GM21367 (cell line): ENCODE data around the gene DACT2.

ENCODE experiments used
- ATAC-seq: cut with Tn5 transposase; IDR thresholded peaks from one replicate; pipeline ENCODE4 v1.9.1; 2021; ENCODE audit not compliant: unreplicated experiment

DACT2 gene

DNA sequence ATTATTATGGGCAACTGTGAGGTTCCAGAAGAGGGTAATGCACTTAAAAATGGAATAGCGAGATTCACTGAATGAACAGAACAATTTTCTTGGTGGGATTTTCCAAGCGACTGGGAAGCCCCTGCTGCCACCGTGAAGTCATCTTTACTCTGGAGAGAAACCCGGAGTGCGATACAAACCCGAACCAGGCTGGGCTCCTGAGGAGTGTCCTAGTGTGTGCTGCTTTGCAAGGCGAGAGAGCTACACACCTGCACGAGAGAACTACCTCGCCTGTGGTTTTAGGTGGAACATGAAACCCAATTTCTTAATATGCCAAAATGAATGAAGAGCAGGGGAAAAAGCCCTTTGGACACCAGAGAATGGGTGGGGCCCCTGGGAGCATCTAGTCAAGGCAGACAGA, 33.5 kb upstream of the DACT2 start:
- no peak for ATAC-seq

DNA sequence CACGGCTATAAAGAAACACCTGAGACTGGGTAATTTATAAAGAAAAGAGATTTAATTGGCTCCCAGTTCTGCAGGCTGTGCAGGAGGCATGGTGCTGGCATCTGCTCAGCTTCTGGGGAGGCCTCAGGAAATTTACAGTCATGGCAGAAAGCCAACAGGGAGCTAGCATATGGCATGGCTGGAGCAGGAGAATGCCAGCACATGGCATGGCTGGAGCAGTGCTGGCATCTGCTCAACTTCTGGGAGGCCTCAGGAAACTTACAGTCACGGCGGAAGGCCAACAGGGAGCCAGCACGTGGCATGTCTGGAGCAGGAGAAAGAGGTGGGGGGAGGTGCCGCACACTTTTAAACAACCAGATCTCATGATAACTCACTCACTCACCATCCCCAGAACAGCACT, 32.5 kb upstream of the DACT2 start:
- no peak for ATAC-seq

DNA sequence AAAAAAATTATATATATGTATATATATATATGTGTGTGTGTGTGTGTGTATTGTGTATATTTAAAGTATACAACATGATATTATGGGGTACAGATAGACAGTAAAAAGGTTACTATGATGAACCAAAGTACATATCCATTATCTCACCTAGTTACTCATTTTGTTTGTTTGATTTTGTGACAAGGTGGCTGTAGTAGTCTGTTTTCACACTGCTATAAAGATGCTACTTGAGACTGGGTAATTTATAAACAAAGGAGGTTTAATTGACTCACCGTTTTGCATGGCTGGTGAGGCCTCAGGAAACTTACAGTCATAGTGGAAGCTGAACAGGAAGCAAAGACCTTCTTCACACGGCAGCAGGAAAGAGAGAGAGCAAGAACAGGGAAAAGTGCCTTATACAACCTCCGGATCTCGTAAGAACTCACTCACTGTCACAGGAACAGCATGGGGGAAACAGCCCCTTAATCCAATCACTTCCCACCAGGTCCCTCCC, 30.2 kb upstream of the DACT2 start:
- no peak for ATAC-seq

DNA sequence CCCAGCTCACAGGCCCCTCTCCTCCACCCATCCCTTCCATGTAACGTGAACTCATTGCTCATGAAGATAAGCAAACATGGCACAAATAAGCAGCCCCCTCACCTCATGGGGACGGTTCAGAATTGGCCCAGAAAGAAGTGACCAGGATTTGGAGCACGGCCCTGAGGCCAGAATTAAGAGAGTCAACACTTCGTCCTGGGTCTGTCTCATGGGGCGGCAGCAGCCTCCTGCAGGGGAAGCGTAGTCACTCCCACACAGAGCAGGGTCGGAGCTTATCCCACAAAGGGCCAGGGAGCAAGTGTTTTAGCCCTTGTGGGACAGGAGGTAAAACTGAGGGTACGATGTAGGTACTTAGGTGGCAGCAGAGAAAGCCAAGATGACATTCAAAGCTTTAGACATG, 28.6 kb upstream of the DACT2 start:
- no peak for ATAC-seq

DNA sequence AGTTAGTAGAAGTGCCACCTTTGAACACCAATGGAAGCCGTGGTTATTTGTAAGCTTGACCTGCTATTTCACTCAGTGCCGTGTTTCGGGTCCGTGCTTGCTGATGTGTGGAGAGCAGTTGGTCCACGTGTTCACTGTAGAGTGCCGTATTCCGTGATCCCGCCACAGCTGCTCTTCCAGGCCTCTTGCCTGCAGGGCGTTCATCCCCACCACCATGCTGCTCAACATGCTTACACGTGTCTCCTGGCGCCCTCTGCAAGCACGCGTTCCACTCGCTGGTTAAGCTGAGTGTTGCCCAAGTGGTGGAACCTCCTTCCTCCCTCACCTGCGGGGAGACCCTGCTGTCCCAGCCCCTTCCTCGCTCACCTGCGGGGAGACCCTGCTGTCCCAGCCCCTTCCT, 28.0 kb upstream of the DACT2 start:
- no peak for ATAC-seq

DNA sequence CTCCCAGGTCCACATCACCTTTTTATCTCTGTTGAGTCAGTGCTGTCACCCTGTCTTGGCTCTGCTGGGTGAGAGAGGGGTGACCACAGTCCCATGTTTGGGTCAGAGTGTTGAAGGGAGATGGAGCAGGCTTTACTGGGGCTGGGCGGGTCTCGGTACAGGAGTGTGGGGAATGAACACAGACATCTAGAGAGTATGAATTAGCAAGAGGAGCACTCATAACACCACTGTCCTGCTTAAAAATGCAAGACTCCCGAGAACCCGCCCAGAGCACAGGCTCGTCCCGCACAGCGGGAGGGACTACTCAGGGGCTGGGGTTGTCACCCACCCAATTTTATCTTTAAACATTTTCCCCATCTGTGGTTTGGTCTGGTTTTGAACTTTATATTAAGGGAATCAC, 27.5 kb upstream of the DACT2 start:
- no peak for ATAC-seq

DNA sequence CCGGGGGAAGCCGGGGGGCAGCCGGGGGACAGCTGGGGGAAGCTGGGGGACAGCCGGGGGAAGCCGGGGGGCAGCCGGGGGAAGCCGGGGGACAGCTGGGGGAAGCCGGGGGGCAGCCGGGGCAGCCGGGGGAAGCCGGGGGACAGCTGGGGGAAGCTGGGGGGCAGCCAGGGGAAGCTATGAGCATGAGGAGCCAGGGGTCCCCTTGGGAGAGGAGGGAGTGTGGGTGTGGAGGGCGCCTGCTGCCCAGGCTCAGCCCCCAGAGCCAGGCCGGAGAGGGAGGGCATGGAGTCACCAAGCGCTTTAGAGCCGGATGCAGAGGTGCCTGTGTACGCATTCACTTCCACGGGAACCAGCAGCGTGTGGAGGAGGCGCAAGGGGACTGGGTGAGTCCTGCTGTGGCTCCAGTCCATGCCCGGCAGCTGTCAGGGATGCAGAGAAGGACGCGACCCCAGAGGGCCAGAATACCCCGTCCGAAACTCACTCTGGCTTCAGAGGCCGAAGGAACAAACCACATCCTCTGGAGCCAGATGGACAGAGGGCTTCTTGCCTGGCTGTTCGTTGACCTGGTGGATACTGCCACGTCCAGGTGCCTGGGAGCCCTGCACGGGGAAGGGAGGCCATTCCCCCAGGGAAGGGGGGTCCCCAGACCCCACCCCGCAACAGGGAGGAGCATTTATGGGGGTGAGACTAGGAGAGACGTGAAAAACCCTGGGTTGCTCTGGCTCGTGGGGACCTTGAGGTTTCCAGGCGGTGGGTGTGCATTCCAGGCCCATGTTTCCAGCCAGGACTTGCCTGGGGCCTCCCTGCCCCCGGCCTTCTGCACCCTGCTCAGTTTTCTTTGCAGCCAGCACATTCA, 26.5 kb upstream of the DACT2 start:
- no peak for ATAC-seq

DNA sequence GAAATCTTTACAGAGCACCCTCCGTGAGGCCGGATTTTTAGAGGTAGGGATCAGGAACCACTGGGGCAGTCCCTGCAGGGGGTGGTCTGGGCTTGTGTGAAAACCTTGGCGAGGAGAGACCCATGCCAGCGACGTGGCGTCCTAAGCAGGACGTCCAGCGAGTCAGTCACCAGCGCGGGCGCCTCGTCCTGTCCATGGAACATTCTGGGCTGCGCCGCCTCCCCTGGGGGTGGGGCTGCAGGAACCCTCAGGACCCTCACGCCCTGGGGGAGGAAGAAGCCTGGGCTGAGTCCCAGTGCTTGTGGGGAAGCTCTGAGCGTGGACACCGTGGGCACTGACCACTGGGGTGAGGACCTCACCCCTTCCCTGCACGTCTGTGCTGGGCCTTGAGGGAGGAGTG, 25.7 kb upstream of the DACT2 start:
- ATAC-seq = no peak

DNA sequence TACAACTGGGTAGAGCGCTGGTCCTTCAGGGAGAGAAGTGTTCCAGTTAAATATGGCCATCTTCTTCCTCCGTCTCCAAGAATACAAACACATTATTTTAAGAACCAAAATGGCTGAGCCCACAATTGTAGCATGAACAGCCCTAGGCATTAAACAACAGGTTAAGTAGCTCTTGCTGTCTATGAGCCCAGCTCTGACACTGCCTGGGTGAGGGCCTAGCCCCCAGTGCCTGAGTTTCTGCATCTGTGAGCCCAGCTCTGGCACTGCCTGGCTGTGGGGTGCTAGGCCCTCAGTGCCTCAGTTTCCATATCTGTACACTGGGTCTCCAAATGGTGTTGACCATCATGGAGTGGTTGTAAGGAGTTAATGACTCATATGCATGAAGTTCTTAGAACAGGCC, 24.8 kb upstream of the DACT2 start:
- ATAC-seq = no peak

DNA sequence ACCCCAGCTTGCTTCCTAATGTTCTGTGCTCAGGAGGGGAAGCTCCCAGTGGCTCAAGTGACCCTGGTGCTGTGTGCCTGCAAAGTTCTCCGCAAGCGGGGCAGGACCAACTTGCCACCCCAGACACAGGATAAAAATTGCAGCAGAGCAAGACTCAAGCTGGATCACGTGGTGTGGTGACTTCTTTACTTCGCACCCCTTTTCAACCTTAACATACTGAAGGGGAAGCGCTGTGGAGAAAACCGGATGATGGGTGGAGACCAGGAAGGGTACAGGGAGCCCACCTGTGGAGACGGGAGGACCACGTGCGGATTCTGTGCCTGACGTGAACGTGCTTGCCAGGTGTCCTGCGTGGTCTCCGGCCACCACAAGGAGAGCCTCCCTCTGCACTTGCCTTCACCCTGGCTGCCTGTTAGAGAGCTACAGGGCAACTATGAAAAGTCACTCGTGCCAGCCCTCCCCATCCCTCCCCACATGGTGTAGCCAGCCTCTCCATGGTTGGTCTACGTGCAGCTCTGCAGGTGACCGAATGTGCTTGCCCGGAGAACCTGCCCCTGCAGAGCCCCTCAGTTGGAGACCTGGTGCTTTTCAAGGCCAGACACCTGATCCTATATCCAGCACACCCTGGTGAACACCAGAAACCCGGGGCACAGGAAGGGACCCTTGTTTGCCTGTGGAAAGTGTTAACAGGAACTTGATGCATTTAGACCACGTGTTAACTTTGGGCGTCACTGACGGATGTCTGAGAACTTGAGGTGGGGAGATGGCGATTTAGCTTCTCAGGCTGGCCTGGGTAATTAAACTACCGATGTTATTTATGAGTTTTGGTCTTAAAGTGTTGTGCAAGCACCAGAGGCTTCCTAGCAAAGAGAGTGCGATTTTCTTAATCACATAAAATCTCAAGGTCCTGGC, 23.9 kb upstream of the DACT2 start:
- no peak for ATAC-seq

DNA sequence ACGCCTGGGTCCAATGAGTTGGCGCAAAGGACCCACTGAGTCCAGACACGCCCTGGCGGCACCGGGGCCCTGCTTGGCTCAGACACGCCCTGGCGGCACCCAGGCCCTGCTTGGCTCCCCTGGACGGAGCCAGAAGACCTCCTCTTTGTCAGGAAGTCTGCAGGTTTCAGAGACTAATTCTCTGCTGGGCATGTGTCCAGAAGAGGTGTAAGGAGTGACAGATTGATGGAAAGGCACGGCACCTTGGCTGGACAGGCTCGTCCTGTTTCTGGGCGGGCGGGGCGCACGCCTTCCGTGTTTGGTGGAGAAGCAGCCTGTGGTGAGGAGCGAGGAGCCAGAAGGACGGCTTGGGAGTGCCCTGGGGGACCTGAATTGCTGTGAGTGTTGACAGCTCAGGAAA, 23.1 kb upstream of the DACT2 start:
- ATAC-seq = no peak

DNA sequence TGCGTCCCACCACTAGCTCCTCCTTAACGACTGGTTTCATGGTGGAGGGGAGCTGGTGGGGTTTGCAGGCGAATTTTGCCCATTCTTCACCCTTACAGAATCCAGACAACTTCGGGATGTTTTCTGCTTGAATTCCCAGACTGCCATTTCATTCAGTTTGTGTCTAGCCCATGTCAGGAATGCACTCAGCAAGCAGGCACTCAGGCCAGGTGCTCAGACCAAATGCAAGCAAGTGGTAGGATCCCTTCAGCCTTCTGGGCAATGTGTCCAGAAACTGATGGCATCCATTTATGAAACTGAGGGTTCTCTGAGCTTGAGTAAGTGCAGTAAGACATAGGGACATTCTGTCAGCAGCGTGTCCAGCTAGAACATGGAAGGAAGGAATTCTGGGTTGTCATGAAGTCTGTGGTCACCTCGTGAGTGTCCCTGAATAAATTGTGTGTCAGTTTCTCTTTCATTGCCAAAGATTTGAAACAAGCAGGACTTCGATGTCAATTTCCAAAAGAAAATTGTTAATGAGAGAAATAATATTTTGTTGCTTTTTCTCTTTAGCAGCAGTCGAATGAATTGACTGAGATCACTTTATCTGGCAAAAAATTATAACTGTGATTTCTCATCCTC, 21.8 kb upstream of the DACT2 start:
- no peak for ATAC-seq

DNA sequence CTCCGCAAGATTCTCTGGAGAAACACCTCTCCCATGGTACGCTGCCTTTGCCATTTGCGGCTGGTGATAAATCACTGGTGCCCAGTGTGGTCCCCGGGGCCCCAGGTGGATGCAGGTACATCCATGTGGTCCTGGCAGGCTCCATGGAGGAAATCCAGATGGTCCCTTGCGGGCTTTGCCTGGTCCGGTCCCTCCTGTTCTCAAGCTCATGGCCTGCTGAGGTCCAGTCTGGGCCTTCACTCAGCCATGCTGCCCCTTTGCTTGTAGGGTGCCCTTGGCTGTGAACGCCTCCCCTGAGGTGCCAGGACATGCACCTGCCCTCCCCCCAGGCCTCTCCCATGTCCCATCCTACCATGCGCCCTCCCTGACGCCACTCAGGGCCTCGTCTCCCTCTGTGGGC, 21.2 kb upstream of the DACT2 start:
- no peak for ATAC-seq

DNA sequence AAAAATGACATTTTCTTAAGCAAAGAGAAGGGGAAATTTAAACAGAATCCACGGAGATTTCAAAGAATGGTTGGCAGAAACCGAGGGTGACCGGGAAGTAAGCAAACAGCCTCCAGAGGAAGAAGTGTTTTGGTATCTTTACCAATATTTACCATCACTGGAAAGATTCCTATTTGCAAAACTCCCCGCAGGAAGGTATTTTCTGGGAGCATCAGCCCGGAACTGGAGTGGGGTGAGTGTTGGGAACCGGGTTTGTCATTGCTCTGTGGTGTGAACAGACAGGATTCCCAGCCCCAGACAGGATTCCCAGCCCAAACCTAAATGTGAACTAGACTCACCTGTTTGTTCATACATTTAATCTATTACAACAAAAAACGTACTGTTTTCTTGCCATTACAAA, 19.2 kb upstream of the DACT2 start:
- ATAC-seq = no peak

DNA sequence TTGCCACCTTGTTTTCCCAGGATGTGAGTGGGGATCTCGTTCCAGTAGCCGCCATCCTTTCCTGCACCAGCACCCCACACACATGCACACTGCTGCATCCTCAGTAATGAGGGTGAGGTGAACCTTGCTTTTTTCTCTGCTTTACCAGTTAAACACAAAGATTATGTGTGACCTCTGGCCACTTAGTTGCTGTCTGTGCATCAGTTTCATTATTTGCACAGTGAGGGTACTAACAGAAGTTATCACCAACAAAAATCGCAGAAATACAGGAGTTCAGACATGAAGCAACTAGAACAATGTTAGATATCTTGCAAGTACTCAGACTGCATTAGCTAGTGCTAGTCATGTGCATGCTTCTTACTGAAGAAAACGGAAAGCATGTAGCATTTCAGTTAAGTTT, 17.4 kb upstream of the DACT2 start:
- no peak for ATAC-seq

DNA sequence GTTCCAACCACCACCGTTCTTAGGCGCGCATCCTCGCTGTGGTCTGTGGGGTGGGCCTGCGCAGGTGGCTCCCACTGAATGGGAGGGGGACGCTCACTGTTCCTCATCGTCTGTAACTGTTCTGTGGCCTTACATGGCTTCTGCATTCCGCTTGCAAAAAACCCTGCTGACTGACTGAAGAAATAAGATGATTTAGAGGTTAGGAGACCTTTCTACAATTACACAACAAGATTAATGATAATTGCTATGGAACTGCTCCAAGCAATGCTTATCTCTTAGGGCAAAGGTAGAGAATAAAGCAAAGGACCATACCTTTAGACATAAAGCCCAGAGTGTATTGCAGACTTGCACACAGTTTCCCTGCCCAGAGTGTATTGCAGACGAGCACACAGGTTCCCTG, 14.4 kb upstream of the DACT2 start:
- ATAC-seq = no peak

DNA sequence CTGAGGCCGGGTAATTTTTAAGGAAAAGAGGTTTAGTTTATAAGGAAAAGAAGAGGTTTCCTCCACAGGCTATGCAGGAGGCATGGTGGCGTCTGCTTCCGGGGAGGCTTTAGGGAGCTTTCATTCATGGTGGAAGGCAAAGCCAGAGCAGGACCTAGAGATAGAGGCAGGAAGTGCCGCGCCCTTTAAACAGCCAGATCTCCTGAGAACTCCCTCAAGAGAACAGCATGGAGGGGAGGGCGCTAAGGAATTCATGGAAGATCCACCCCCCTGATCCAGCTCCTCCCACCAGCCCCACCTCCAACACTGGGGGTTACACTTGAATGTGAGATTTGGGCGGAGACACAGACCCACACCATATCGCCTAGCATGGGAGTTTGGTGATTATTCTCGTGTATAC, 13.9 kb upstream of the DACT2 start:
- no peak for ATAC-seq

DNA sequence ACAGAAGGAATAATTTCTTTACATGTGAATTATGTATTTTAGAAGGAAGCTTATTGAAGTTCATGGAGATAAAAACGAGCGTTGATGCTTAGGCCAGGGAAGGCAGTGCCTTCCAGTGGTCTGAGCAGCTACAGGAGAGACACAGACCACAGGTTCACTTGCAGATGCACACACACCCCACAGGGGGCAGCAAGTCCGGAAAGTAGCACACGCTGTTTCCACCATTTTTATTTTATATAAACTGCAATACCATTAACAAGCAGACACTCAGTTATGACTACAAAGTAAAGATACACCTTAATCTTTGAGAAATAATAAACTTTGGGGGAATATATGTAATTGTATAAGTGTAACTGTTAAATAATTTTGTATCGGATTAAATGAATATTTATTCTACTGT, 13.5 kb upstream of the DACT2 start:
- ATAC-seq = no peak

DNA sequence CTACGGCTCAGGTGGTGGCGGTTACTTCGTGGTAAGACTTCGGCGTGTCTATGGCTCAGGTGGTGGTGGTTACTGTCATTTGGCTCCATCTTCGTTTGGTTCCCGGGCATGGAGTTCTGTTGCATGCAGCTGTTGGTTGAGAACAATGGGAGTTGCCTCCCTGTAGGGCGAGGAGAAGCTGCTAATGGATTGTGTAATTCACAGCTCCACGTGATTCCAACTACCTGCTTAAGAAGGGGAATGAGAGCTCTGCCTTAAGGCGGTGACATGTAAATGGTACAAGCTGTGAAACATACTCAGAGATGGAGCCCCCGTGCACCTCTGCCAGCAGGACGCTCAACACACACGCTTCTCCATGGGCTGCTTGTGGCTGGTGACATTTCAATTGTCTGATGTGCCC, 12.4 kb upstream of the DACT2 start:
- ATAC-seq = no peak

DNA sequence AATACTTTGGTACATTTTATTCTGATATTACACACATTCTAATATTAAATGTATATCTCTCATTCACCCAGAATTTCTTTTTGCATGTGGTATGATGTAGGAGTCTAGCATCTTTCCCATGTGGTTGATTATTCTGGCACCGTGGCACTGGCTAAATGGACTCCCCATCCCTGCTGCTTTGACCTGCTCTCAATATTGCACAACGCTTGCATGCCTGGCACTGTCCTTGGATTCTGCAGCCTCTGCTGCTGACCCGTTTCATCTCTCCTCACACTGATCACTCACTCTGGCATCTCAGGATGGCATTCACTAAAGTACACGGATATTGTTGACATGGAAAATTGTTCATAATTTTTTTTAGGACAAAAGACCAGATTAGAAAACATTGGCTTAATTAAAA, 11.5 kb upstream of the DACT2 start:
- ATAC-seq = no peak

DNA sequence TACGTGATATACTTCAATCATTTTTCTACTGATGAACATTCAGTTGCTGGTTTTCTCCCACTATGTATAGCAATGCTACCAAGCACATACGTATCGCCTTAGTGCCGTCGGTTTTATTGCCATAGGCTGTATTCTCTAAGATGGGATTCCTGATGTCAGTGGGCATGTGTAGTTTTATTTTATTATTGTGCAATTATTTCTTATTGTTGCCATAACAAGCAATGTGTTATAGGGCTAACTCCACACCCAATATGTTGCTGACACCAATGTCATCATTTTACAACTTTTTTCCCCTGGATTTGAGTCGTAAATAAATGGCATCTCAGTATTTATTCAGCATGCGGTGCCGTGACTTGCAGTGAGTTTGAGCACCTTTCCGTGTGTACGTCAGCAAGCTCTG, 10.8 kb upstream of the DACT2 start:
- no peak for ATAC-seq

DNA sequence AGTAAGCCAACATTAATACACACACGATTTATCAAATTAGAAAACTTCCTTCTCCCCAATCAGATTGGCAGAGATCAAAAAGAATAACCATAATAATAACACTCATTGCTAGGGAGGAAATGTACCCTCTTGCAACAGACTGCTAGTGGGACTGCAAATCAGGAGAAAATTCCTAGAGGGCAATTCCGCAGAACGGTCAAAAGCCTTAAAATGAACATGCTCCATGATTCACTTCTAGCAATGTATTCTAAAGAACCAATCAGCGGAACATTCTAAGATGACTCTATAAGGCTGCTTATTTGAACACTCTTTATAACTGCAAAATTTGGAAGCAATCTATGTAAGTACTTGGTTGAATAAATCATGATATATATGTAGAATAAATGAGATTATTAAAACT, 8.5 kb upstream of the DACT2 start:
- ATAC-seq = no peak
